Loucy (cell line): ENCODE measurements around the gene GALNT7.

Source experiments
- EZH2phosphoT487 ChIP-seq: fragments of 200-600 bp; IDR thresholded peaks from 2 replicates; pipeline ENCODE4 v1.6.1; 2018; ENCODE audit warnings: antibody characterized with exemption, mild to moderate bottlenecking, moderate library complexity, borderline replicate concordance
- TF ChIP-seq, protein P1 (sequence below): fragments of 200-600 bp; sonication (generic); conservative IDR thresholded peaks from 2 replicates; pipeline ENCODE4 v1.5.1; 2014; ENCODE audit warnings: mild to moderate bottlenecking, antibody characterized with exemption, low read length

DNA sequence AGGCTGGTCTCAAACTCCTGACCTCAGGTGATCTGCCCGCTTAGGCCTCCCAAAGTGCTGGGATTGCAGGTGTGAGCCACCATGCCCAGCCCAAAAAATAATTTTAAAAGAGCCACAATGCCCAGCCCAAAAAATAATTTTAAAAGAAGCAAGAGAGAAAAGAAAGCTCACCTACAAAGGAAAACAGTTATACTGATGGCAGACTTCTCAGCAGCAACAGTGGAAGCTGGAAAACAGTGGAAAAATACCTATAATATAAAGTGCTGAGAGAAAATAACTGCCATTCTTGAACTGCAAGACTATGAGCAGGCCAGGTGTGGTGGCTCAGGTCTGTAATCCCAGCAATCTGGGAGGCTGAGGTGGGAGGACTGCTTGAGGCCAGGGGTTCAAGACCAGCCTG lies 178.9 kb downstream of the GALNT7 start:
- TF ChIP-seq, protein P1, sequence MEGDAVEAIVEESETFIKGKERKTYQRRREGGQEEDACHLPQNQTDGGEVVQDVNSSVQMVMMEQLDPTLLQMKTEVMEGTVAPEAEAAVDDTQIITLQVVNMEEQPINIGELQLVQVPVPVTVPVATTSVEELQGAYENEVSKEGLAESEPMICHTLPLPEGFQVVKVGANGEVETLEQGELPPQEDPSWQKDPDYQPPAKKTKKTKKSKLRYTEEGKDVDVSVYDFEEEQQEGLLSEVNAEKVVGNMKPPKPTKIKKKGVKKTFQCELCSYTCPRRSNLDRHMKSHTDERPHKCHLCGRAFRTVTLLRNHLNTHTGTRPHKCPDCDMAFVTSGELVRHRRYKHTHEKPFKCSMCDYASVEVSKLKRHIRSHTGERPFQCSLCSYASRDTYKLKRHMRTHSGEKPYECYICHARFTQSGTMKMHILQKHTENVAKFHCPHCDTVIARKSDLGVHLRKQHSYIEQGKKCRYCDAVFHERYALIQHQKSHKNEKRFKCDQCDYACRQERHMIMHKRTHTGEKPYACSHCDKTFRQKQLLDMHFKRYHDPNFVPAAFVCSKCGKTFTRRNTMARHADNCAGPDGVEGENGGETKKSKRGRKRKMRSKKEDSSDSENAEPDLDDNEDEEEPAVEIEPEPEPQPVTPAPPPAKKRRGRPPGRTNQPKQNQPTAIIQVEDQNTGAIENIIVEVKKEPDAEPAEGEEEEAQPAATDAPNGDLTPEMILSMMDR = no peak
- no peak for TF ChIP-seq EZH2phosphoT487
